Urothelium cell line (cell line): Measurements from ENCODE around the gene UGP2.
A peak's percentile ranks its signal among the peaks of the same experiment; 100 is the strongest.
"Not testable (repeated sequence)": the region's sequence is repeated elsewhere in the genome, so short reads cannot be mapped to it uniquely, and the experiment has no call there.

Source experiments
- DNase-seq: peaks from one replicate; pipeline ENCODE4 v3.0.0; 2011; ENCODE audit warnings: low spot score, mixed read lengths
- FAIRE-seq: peaks from 2 replicates; lab custom pipeline; 2011; peaks lifted over from hg19 to GRCh38; lab: Jason Lieb, UNC

The UGP2 gene

DNA sequence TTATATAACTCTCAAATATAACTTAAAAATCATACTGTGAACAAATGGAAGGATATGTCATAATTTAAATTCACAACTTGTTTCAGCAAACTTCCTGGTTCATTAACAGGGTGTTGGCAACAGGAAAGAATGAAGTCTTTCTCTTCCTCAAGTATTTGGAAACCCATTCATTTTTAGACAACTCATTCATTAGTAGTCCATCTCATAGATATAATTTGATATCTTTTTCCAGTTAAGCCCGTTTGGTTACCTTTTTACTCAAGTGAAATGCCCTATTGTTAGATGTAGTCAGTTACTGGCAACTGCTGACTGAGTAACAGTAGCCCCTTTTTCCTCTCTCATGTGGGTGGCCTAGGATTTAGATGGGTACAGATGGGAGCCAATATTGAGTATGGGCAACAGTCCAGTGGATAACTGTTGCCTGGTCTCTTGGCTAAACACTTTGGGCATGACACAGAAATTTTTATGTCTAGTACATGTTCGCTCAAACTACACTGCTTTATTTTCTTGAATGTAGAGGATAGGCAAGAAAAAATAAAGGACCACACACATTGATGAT, 4.6 kb upstream of the UGP2 start:
- DNase-seq (no peak), FAIRE-seq (no peak)

DNA sequence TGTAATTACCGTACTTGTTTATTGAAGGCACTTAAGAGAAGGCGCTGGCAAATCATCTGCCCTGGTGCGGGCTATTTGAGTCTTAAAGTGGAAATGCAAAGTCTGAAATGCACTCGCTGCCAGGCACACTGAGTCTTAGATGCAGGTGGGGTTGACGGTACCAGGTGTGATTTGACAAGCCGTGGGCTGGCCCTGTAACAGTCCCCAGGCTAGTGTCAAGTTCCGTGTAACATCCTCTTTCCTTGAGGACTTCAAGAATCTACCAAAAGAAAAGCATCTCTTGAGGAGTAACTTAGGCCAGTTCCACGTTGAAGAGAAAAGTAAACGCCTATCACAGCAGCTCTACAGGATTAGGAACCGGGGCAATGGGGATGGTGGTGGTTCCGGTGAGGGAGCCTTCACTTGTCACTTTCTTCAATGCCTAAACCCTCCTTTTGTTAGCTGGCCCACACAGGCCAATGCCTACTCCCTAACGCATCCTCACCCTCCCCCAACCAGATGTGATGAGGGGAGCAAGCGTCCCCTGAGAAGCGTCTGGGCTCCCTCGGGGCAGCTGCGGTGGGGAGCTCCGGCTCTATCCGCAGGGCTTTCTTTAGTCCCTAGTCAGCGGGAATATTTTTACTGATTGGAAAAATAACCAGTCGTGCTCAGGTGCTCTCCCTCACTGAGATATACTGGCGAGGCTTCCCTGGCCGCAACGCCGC, 1.5 kb upstream of the UGP2 start:
- DNase-seq (peak; percentile 39), FAIRE-seq (no peak)

DNA sequence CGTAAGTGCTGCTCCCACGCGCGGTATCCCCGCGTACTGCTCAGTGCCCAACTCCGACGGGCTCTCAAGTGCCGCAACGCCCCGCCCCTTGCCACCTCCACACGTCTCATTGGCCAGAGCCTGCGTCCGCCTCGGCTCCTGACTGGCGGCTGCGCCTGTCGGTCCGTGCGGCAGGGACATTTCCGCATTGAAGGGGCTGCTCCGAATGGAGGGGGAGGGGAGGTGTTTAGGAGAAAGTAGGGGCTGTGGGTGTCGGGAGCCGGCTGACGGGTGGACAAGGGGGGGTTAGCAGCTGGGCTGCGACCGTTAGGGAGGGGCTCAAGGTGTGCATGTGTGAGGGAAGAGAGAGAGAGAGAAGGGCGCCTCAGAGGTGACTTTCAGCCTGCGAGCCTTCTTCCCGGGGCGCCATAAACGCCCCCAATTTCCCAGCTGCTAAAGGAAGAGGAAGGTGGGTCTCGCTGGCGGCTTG, 877 bp upstream of the UGP2 start:
- peak; percentile 98 for DNase-seq
- peak; percentile 98 for FAIRE-seq

DNA sequence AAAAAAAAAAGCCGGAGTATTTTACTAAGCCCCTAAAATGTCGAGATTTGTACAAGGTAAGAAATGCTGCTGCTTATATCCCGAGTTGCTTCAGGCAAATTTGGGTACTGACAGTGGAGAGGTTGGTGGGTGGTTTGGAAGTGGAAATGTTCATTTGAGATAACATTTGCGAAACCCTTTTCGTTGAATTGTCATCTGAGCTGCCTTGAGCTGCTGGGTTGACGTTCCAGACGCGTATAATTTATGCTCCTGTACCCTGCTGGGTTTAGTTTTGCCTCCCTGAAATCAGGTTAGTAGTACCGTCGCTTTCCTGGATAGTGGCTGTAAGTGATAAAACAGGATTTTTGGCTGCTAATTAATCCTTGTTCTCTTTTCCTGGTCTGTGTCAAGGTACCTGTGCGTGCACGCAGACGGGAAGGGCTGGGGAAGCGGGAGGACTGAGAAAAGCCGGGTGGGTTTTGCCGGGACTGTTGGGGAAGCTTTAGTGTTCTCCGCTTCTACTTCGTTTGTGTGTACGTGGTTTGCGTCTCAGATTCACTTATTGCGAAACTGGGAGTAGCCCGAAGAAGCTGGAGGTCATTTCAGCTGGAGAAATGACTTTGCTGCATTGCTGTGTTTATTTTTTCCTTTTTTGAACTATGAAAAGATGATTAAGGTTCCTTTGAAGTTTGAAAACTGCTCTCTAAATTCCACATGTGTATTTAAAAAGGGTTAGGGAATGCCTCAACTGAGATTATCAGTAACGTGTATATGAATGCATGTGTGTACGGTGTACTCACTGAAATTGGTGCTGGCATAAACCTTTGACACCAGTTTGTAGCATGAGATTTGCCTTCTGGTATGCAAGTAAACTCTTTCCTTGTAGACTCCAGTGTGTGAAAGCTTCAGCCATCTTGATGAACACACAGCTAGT, 709 bp downstream of the UGP2 start:
- DNase-seq (no peak), FAIRE-seq (no peak)

DNA sequence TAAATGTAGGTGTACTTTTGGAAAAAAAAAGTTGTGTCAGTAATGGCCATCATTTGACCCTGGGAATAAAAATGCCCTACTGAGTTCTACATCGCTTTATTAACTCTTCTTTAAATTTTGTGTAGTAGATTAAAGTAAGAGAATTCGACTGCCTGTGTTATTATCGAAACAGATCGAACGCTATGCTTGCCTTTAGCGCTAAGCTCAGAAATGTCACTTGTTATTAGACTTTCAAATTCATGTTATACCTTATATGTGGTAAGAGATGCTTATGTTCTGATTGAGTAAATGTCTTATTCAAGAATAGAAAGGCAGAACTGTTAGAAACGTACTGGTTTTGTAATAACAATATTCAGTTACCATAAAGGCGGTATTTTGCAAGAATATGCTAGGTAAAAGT, 1.4 kb downstream of the UGP2 start:
- DNase-seq (no peak), FAIRE-seq (no peak)

DNA sequence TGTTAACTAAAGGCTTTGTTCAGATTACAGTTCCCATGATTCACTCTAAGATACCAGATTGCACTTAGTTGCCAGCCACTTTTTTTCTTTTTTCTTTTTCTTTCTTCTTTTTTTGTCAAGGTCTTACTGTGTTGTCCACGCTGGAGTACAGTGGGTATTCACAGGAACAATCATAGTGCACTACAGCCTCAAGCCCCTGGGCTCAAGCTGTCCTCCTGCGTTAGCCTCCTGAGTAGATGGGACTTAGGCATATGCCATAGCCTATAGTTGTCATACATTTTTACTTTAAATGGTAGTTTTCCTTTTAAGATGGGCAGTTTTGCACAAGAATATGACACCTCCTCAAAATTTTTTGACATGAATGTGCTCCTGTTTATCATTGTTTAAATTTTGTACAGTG, 2.1 kb downstream of the UGP2 start:
- DNase-seq (no peak), FAIRE-seq (no peak)

DNA sequence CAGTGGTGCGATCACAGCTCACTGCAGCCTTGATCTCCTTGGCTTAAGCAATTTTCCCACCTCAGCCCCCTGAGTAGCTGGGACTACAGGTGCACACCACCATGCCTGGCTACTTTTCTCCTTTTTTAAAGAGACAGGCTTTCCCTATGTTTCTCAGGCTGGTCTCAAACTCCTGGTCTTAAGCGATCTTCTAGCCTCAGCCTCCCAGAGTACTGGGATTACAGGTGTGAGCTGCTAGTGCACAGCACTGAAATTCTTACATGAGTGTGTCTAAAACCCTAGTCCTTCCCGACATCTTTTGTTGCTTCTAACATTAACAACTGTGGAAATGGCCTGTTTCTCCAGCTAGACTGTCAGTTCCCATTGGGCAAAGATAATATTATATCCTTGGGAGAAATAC, 2.9 kb downstream of the UGP2 start:
- DNase-seq (no peak), FAIRE-seq (no peak)

DNA sequence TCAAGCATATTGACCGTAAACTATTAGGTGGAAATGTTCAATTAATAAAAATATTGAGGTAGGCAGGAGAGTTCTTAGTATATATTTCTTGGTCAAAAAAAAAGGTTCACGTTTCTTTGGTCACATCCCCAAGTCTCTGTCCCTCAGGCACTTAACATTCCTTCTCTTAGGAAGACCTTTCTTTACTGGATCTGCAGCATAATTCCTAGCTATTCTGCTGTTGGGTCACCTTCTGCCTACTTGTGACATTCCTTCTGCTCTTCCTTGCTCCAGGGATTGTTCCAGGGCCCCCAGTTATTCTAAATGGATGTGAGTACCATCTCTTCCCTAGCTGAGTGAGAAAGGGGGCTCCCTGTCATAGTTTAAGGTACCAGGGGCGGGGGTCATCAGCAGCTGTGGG, 4.2 kb downstream of the UGP2 start:
- no peak for FAIRE-seq
- DNase-seq: no peak

DNA sequence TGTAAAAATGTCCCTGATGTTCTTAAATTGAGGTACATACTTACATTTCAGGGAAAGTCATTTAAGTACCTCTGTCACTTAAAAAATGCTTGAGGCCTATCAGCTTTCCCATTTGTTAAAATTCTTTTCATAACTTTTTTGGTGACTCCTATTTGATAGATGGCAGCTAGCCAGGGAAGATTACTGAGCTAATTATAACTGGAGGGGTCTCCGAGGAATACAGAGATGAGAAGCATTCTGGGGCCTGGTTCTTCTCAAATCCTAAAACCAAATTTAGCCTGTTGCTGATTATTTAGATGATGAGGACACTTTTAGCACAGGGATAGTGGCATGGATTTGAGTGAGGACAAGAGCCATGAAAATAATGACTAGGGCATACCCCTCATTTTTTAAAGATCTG, 4.8 kb downstream of the UGP2 start:
- no peak for FAIRE-seq

DNA sequence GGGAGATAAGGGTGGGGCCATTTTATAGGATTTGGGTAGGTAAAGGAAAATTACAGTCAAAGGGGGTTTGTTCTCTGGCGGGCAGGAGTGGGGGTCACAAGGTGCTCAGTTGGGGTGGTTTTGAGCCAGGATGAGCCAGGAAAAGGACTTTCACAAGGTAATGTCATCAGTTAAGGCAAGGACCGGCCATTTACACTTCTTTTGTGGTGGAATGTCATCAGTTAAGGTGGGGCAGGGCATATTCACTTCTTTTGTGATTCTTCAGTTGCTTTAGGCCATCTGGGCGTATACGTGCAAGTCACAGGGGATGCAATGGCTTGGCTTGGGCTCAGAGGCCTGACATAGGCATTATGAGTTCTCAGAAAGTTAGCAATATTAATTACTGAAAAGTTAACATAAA, 5.9 kb downstream of the UGP2 start:
- not testable (repeated sequence) for DNase-seq, FAIRE-seq

More for the DNA sequence above, 4.8 kb downstream of the UGP2 start:
- no peak for DNase-seq

DNA sequence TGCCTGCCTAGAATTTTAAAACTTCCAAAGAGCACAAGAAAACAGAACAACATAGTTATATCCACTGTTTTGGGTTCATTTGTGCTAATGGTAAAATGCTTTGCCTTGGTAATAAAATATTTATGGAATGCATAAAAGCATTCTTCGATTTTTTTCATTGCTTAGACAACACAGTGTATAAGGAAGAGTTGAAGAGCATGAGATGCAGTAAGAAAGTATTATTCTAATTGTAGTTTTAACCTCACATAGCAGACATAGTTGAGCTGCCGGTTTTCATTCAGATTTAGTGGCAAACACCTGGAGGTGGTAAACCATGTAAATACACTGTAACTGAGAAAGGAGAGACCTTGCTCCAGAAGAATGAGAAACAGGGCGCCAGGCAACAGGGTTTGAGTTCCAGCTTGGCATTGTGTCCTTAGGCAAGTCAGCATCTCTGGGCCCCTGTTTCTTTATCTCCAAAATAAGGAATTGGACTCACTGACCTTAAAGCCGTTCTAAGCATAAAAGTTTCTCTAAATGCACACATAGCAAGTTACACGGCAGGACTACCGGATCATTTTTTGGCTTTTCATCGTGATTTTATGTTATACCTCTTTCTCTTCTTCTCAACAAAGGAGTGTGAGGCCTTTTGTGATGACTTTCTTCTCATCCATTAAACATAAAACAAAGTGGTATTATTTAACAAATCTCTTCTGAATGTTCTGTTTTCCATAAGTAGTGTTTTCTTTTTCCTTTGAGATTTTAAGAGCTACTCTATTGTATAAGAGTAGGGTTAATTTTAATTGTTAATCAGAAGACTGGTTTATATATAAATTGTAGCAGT, 7.9 kb downstream of the UGP2 start:
- DNase-seq: no peak
- FAIRE-seq: no peak

DNA sequence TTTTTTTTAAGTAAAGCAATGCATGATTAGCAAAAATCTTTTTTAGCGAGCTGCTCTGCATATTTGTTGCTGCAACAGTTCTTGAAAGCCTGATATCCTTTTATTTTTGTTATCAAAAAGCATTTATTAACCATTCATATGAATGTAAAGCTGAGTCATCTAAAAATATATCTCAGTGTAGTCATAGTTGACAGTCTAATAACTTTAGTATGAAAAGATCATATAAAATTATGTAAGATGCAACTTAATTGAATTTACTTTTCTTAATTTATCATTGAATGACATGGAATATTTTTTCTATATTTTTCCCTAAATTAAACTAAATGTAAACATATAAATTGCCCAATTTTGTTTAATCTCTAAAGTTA, 8.5 kb downstream of the UGP2 start:
- no peak for DNase-seq
- FAIRE-seq: no peak

DNA sequence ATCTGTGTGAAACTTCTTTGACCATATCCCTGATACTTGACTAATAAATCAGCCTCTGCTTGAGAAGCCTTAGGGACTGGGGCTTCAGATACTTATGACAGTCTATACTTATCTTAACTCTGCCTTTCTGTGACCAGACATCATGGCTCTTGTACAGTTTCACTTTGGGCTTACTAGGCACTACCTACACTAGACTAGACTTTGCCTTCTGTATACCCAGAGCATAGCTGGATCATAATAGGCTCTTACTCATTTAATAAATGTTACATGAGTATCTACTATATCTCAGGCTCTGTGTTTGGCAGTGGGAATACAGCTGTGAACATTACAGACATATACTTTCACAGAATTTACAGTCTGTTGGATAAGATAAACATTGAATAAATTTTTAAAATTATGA, 9.0 kb downstream of the UGP2 start:
- FAIRE-seq: no peak
- DNase-seq: no peak

DNA sequence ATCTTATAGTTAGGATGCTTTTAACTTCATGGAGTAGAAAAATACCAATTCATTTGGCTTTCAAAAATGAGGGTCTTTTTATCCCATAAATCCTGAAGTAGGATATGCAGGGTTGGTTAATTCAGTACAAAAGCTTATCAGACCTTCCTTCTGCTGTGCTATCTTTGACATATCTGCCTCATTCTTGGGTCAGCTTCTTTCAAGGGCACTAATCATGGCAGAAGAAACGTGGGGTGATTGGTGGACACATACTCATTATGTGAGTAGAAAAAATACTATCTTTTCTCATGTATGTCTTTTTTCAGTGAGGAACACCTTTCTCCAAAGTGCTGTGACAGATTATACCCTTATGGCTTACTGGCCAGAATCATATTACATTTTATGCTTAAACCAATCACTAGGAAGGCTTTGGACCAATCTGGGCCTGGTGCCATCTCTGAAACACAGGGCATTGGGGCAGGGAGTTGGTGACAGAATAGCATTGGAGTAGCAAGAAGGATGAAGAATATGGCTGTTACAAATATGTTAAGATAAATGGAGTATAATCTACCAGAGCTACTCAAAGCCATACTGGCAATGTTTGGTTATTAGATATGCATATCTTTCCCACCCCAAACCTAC, 10.1 kb downstream of the UGP2 start:
- DNase-seq (no peak), FAIRE-seq (no peak)

DNA sequence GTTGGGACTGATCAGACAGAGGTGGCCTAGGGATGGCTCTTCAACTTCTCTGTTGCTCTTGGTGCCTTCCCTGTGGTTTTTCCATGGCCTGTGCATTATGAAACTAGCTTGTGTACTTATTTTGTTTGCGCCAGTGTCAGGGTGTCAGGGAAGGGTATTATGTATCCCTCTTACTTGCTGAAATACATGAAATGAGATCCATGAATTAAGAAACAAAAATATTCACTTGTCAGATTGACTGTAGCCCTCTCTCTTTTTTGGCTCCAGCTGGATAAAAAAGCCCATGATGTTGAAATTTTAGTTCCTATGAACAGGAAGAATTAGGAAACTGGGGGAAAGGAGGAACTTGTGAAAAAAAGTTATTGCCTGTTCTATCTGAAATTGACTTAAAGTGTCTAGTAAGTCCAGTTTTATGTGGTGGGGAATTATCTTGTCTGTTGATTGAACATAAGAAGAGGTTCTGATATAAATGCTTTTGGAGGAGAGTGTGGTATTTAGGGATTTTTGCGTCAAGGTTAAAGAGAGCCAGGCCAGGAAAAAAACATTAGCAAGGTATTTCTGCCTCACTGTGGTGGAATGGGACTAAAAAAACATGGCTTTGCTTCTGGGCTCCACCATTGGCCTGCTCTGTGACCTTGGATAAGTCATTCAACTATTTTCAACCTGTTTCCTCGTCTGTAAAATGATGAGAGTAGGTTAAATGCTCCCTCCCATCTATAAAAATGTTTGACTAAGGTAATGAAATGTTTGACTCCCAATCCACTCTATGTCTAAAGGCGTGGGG, 12.0 kb downstream of the UGP2 start:
- DNase-seq (no peak), FAIRE-seq (no peak)

DNA sequence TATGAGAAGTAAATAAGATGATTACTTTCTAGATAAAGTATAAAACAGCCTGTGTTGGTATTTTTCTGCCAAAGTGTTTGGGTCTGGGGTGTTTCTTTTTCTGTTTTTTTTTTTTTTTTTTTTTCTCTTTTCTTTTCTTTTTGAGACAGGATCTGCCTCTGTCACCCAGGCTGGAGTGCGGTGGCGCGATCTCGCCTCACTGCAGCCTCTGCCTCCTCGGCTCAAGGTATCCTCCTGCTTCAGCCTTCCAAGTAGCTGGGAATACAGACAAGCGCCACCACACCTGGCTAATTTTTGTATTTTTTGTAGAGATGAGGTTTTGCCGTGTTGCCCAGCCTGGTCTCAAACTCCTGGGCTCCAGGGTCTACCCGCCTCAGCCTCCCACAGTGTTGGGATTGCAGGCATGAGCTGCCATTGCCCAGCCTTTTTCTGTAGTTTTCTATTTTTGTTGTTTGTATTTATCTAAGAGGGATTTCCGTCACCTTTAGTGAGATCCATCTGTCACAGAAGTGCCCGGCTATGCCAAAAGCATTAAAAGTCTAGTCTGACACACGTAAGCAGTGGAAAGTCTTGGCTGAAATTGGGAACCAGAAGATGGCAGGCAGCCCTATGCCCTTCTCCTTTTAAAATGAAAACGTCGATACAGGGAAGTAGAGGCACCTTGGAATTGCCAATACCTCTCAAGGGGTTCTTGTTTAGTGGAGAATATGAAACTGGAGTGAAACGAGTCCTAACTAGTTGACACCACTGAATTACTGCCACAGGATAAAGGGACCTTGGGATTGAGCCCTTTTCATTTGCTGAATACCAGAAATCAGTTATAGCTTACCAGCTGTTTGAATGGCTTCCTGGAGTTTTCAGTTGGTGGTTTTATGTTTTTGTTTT, 14.0 kb downstream of the UGP2 start:
- FAIRE-seq (no peak), DNase-seq (no peak)

DNA sequence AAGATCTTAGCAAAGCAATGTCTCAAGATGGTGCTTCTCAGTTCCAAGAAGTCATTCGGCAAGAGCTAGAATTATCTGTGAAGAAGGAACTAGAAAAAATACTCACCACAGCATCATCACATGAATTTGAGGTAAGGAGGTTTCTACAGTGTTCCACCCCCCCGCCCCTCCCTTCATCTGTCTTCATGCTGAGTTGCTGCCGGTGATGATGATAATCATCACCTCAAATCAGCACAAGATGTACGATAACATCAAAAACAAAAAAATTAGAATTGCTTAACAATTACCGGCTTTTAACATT, 14.6 kb downstream of the UGP2 start:
- no peak for DNase-seq
- no peak for FAIRE-seq

DNA sequence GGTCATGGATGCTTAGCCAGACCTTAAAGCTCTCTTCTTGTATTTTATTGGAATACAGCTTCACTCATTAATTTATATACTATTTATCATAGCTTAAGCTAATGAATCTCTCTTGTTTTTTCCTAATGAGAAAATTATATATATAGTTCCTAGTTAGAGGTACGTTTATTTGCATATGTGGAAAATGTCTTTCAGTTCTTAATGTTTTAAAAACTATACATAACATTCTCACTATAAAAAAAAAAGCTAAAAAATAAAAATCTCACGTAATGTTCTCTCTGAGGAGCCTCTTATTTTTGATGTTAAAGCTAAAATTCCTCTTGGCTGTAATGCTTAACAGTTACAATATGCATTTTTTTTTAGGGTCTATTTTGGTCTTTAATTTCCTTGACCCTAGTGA, 16.6 kb downstream of the UGP2 start:
- no peak for DNase-seq

DNA sequence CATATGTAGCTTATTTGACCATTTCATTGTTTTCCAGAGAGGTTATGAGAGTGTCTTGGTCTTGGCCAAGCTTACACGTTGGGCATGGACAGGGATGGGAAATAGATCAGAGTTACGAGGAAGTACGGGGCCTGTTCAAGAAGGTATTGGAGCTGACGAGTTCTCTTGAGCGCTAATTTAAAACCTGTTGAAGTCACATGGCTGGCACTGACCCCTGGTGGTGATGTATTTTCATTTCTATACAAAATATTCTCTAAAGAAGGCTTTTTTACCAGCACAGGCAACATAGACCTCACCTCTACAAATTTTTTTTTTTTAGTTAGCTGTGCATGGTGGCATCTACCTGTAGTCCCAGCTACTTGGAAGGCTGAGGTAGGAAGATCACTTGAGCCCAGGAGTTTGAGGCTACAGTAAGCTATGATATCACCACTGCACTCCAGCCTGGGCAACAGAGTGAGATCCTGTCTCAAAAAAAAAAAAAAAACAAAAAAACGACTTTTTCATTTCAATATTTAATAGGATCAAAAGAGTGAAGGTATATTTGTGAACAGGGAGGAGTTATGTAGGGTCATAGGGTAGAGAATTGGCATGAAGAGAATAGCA, 19.6 kb downstream of the UGP2 start:
- no peak for FAIRE-seq
- DNase-seq: peak; percentile 23

More for the DNA sequence above, 16.6 kb downstream of the UGP2 start:
- no peak for FAIRE-seq
